Superior temporal gyrus (tissue), 1 donor: Measurements from ENCODE around the gene TXNL4A.
A peak's percentile ranks its signal among the peaks of the same experiment; 100 is the strongest.
"Not testable (repeated sequence)": the region's sequence is repeated elsewhere in the genome, so short reads cannot be mapped to it uniquely, and the experiment has no call there.

Experiments
- DNase-seq: peaks from one replicate; pipeline ENCODE4 v3.0.0-alpha.2; 2016; ENCODE audit errors: extremely low spot score

TXNL4A gene

GRCh38 chr18:79999701-80000100, 11.3 kb upstream of the TXNL4A start:
- not testable (repeated sequence) for DNase-seq

GRCh38 chr18:79991494-79991893, 3.1 kb upstream of the TXNL4A start:
- no peak for DNase-seq

- no peak for DNase-seq
Measured at GRCh38 chr18:79989195-79989497, 783 bp upstream of the TXNL4A start.

GRCh38 chr18:79988071-79988450, 302 bp downstream of the TXNL4A start:
- peak; percentile 49 for DNase-seq

- DNase-seq: no peak
Measured at GRCh38 chr18:79987566-79987965, 797 bp downstream of the TXNL4A start.

- no peak for DNase-seq
Measured at GRCh38 chr18:79986726-79987125, 1.6 kb downstream of the TXNL4A start.

GRCh38 chr18:79985172-79985571, 3.2 kb downstream of the TXNL4A start:
- DNase-seq: no peak

GRCh38 chr18:79983793-79984192, 4.6 kb downstream of the TXNL4A start:
- no peak for DNase-seq

- DNase-seq: no peak
Measured at GRCh38 chr18:79983253-79983652, 5.1 kb downstream of the TXNL4A start.

GRCh38 chr18:79982736-79983135, 5.6 kb downstream of the TXNL4A start:
- peak; percentile 78 for DNase-seq

GRCh38 chr18:79980585-79980984, 7.8 kb downstream of the TXNL4A start:
- DNase-seq: no peak

- DNase-seq: no peak
Measured at GRCh38 chr18:79979843-79980242, 8.5 kb downstream of the TXNL4A start.

- no peak for DNase-seq
Measured at GRCh38 chr18:79975985-79976680, 12.2 kb downstream of the TXNL4A start.

- DNase-seq: no peak
Measured at GRCh38 chr18:79975043-79975442, 13.3 kb downstream of the TXNL4A start.

- DNase-seq: no peak
Measured at GRCh38 chr18:79974025-79974654, 14.2 kb downstream of the TXNL4A start.

- DNase-seq: no peak
Measured at GRCh38 chr18:79973517-79973916, 14.8 kb downstream of the TXNL4A start.

- DNase-seq: no peak
Measured at GRCh38 chr18:79972720-79973119, 15.6 kb downstream of the TXNL4A start.

- DNase-seq: no peak
Measured at GRCh38 chr18:79971986-79972385, 16.4 kb downstream of the TXNL4A start.

- DNase-seq: no peak
Measured at GRCh38 chr18:79971211-79971952, 17.0 kb downstream of the TXNL4A start.

- DNase-seq: no peak
Measured at GRCh38 chr18:79970419-79971133, 17.8 kb downstream of the TXNL4A start.

GRCh38 chr18:79965119-79965902, 23.1 kb downstream of the TXNL4A start:
- DNase-seq: no peak
